T-helper 2 cell (primary cell): ENCODE data around the gene EHBP1.
"Not testable (repeated sequence)": the region's sequence is repeated elsewhere in the genome, so short reads cannot be mapped to it uniquely, and the experiment has no call there.

Source experiments
- DNase-seq, 5 experiments: peaks; one replicate each; pipeline versions ENCODE4 v3.0.0 to v3.0.0-alpha.2; 2012 to 2022

Gene EHBP1

DNA sequence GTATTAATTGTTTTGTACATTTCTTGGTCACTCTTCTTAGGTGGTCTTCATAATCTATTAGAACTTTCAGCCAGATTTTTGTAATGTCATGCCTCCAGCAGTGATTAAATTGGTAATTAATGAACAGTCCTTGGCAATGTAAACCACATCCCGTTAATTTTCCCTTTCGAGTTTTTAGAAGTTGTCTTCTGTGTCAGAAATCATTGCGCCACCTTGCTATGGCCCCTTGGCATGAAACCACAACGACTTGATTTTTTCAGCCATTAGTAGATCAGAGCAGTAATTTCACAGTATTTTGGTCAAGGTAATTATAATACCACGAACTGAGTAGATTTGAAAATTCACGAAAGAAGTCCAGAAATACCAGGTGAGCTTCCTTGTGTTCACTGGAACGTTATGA, 259.2 kb downstream of the EHBP1 start:
- DNase-seq, result no peak

DNA sequence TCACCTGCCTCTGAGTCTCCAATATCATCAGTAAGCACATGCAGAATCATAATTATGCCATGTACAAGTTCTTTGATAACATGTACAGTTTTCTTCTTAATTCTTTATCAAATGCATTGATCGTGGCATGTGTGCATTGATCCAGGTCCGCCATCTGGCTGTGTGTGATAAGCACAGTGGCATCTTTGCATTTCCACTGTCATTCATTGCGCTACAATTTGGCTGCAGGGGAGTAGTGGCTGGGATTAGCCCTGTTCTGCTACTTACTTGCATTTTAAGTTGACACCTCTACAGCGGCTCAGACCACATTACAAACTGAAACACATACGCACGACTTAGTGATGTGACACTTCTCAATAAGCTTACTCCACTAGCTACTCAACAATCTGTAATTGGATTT, 261.5 kb downstream of the EHBP1 start:
- DNase-seq, result no peak

DNA sequence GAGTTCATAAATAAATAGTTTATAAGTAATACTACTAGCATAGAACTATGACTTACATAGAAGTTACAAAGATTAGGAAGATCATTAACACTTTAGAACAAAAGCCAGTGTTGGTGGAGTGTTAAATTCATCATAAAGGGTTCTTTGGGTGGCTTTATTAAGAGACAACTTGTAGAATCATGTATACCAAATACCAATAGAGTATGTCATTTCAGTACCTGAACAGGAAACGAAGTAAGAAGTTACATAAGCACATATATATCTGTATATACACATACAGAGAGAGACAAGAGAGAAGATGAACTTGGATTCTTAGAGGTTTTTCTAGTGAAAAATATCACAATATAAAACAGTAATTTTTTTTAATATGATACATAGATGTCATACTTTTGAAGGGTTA, 262.7 kb downstream of the EHBP1 start:
- DNase-seq, result peak in 1 of 5 experiments; percentile 6

DNA sequence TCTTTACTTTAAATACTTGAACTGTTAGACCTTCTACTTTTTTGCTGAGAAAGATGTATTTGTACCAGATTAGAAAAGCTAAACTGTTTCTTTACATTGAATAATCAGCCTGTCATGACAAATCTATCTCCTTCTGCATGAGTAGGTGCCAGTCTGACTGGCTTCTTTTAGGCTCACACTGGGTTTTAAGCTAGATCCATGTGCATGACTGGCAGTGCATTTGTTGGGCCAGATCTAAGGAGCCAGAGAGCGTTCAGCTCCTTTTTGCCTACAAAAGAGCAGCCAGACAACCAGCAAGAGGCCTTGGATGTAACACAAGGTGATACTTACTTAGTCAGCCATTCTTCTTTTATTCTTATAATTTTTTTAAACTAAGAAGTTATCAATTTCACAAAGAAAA, 263.2 kb downstream of the EHBP1 start:
- no peak for DNase-seq

- no peak for DNase-seq
Observed at GRCh38 chr2:62971936-62972335, 266.4 kb downstream of the EHBP1 start.

- DNase-seq, result no peak
Observed at GRCh38 chr2:62972601-62973000, 267.1 kb downstream of the EHBP1 start.

GRCh38 chr2:62974999-62975398, 269.5 kb downstream of the EHBP1 start:
- no peak for DNase-seq

- DNase-seq, result no peak
Observed at GRCh38 chr2:62991605-62992004, 286.1 kb downstream of the EHBP1 start.

GRCh38 chr2:62992561-62992960, 287.0 kb downstream of the EHBP1 start:
- no peak for DNase-seq

DNA sequence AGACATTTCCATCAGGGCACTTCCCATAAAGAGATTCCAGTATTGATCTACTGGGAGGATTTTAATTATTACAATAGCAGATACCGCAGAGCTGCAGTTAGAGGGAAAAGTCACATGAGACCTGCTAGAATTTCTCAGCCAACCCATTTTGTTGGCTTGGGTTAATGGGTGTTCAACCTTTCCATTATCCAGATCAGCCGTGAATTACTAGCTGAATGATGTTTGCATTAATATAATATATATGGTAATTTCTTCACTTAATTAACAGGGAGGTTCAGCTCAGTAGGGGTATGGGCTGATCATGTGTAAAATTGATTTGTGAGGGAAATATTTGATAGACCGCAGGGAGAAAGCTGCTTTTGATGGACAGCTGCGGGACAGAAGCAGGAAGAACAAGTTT, 288.7 kb downstream of the EHBP1 start:
- DNase-seq, result no peak

GRCh38 chr2:62996534-62997186, 291.1 kb downstream of the EHBP1 start:
- DNase-seq, result no peak

GRCh38 chr2:62998949-62999348, 293.4 kb downstream of the EHBP1 start:
- no peak for DNase-seq

DNA sequence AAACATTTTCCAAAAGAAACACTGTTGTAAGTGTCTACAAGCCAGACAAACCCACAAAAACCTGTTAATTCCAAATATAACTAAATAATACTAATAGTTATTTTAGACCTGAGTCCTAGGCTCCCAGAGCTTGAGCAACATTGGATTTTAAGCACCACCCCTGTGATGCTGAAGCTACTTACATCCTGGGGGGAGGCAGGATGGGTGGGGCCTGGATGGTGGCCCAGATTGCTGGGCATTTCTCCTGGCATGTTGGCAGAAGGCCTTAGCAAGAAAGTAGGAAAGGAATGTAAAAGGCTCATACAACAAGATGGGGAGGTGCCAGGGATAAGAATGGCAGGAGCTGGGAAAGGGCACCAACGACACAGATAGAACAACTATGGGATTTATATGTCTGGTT, 294.4 kb downstream of the EHBP1 start:
- DNase-seq, result no peak

DNA sequence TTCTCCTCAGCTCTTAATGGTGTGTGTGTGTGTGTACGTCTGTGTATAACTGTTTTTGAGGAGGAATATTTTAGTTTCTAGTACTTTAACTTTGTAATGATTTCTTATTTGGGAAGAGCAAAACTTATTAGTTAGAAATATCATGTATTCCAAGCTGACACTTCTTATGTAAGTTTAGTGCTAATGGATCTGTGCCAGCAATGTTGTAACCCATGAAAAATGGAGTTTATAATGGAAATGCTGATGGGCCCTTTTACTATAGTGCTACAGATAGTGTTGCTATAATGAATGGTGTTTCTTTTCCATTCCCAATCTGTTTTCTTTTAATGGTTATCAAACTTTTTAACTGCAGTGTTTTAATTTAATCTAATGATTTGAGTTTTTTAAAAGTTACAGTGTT, 295.3 kb downstream of the EHBP1 start:
- DNase-seq, result no peak

DNA sequence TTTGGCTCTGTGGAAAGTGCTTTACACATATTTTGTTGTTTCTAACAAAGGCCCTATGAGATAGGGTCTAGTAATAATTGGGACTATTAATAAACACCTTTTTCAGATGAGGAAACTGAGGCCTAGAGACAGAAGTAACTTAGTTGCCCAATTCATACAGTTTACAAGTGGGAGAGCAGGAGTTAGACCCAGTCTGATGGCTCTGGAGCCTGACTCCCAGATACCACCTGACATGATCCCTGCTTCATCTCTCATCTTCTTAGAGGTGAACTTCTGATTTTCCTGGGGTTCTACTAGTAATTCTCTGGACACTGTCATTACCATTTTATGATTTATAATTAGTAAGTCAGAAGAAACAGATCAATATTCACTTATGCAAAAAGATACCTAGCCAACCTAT, 296.1 kb downstream of the EHBP1 start:
- DNase-seq, result no peak

GRCh38 chr2:63003351-63003750, 297.8 kb downstream of the EHBP1 start:
- DNase-seq, result no peak

DNA sequence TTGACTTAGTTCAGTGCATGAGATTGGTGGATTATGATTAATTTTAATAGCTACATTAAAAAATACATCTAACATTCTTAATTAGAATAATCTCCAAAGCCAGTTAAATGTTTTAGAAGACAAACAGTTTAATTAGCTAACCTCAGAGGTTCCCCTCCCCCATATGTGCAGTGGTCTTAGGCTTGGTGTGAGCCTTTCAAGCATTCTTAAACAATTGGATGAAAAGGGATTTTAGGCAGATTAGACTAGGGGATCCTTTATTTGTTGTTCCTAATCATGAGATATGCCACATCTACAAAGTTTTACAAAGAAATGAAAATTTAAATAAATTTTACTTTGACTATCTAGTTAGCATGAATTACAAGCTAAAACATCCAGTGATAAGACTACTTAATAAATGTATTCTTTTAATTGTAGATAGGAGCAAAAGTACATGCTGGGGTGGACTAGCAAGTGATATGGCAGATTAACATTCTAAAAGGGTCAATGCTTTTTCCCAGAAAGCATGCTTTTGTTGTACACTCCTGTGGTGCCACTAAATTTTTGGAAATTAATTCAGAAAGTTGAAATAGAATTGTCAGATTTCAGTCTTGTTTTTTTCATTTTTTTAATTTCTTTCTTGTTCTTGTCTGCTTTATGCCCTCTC, 302.4 kb downstream of the EHBP1 start:
- no peak for DNase-seq

GRCh38 chr2:63008838-63009237, 303.3 kb downstream of the EHBP1 start:
- DNase-seq, result no peak

DNA sequence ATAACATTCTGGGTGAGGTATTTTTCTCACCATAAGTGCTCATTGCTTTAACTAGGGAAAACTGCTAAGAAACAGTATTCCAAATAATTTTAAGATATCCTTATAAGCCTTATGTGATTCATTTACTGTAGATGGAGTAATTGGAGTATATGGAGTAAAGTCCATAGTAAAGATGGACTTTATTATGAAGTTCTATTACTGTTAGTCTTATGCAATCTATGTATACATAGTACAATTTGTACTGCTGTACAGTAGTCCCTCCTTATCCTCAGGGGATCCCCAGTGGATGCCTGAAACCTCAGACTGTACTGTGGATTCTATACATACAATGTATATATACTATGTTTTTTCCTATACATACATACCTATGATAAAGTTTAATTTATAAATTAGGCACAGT, 304.0 kb downstream of the EHBP1 start:
- no peak for DNase-seq

GRCh38 chr2:63012541-63012940, 307.0 kb downstream of the EHBP1 start:
- no peak for DNase-seq

GRCh38 chr2:63013438-63013837, 307.9 kb downstream of the EHBP1 start:
- no peak for DNase-seq

DNA sequence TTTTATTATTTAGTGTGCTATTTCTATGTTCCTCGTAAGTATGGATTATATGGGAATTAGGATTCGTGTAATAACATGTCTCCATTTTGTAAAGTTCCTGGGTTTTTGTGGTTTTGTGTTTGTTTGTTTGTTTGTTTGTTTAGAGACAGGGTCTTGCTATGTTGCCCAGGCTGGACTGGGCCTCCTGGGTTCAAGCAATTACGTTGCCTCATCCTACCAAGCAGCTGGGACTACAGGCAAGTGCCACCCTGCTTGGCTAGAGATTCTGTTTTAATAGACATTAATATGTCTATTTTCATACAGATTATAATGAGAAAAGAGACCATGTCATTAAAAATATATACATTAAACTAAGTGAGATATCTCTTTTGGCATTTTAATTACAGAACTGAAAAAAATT, 309.9 kb downstream of the EHBP1 start:
- DNase-seq, result no peak

DNA sequence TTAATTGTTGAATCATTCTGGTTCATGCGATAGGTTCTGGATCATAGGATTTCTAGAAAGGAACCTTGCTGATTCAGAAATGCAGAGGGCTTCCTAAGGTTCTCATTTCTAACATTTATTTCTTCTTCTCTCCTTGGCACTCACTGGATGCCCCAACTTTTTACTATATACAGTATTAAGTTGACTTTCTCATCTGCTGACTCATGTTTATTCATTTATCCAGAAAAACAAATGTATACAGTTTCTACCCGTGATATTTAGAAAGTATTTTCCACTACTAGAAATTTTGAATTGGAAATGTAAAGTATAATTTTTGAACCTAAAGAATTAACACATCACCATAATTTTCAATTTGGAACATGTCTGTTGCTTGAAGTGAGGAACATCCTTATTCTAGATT, 312.9 kb downstream of the EHBP1 start:
- DNase-seq, result no peak

DNA sequence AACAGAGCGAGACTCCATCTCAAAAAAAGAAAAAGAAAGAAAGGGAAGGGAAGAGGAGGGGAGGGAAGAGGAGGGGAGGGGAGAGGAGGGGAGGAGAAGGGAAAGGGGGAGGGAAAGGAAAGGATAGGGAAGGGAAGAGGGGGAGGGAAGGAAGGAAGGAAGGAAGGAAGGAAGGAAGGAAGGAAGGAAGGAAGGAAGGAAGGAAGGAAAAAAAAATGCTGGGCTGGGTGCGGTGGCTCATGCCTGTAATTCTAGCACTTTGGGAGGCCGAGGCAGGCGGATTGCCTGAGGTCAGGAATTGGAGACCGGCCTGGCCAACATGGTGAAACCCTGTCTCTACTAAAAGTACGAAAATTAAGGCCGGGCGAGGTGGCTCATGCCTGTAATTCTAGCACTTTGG, 314.2 kb downstream of the EHBP1 start:
- not testable (repeated sequence) for DNase-seq

GRCh38 chr2:63023444-63023843, 317.9 kb downstream of the EHBP1 start:
- peak in 1 of 5 experiments; percentile 26 for DNase-seq
